HL-60 (cell line): ENCODE measurements around the gene DNAJC18.
"Not testable (repeated sequence)": the region's sequence is repeated elsewhere in the genome, so short reads cannot be mapped to it uniquely, and the experiment has no call there.

ENCODE experiments used
- DNase-seq, 2 experiments: peaks; one replicate each; pipeline ENCODE4 v3.0.0-alpha.2; 2010 to 2020; ENCODE audit warnings: low read depth in 1 of 2, low spot score in 1 of 2
- H3K27ac ChIP-seq: fragments of 250-450 bp; sonication (Bioruptor Pico); replicated peaks from 2 replicates; pipeline ENCODE4 v1.5.1; 2020; ENCODE audit warnings: mild to moderate bottlenecking, moderate library complexity
- H3K27me3 ChIP-seq: fragments of 250-450 bp; sonication (Bioruptor Pico); 2 replicates; pipeline ENCODE4 v1.5.1; 2021; ENCODE audit warnings: mild to moderate bottlenecking, moderate library complexity; ENCODE audit not compliant: insufficient read depth, poor library complexity, severe bottlenecking
- H3K4me3 ChIP-seq: replicated peaks from 2 replicates; pipeline ENCODE4 v1.5.1; 2011; ENCODE audit warnings: mild to moderate bottlenecking, control low read depth, low read length; ENCODE audit not compliant: insufficient read depth
- CTCF ChIP-seq: IDR thresholded peaks from one replicate; pipeline ENCODE4 v1.5.1; 2011; ENCODE audit warnings: low read length, control low read depth, inconsistent platforms; ENCODE audit not compliant: insufficient read depth
- GABPA ChIP-seq: IDR thresholded peaks from 2 replicates; pipeline ENCODE4 v1.6.1; 2012; ENCODE audit warnings: low read depth
- POLR2AphosphoS5 ChIP-seq: IDR thresholded peaks from 2 replicates; pipeline ENCODE4 v1.6.1; 2012; ENCODE audit warnings: low read depth
- REST ChIP-seq: IDR thresholded peaks from 2 replicates; pipeline ENCODE4 v1.6.1; 2012; ENCODE audit warnings: low read depth; ENCODE audit not compliant: insufficient replicate concordance
- SPI1 ChIP-seq: IDR thresholded peaks from 2 replicates; pipeline ENCODE4 v1.6.1; 2012; ENCODE audit warnings: low read depth, mild to moderate bottlenecking, borderline replicate concordance

The DNAJC18 gene

GRCh38 chr5:139387611-139388197, 51.6 kb downstream of the DNAJC18 start:
- Histone ChIP-seq H3K4me3 (peak overlapping the region; percentile 12), H3K27ac (peak overlapping the region; percentile 87), H3K27me3 (no peaks in the 10 kb centered on the region)
- TF ChIP-seq GABPA: no peak
- no peak for TF ChIP-seq REST
- TF ChIP-seq CTCF: no peak
- TF ChIP-seq SPI1: no peak
- no peak for TF ChIP-seq POLR2AphosphoS5
- DNase-seq: no peak

- H3K27ac ChIP-seq: peak overlapping the region; percentile 87
- H3K27me3 ChIP-seq, DNase-seq, H3K4me3 ChIP-seq: not testable (repeated sequence)
Measured at GRCh38 chr5:139386956-139387355, 52.4 kb downstream of the DNAJC18 start.

GRCh38 chr5:139386050-139386438, 53.3 kb downstream of the DNAJC18 start:
- TF ChIP-seq GABPA (no peak), REST (no peak), POLR2AphosphoS5 (peak; percentile 30; the same call in 1 of the 2 replicates), SPI1 (no peak), CTCF (no peak)
- peak; percentile 76 to 81 for DNase-seq
- Histone ChIP-seq H3K27me3 (no peaks in the 10 kb centered on the region), H3K27ac (peak overlapping the region; percentile 87), H3K4me3 (no peak overlapping the region)

- TF ChIP-seq SPI1: no peak
- no peak for TF ChIP-seq POLR2AphosphoS5
- TF ChIP-seq REST: no peak
- TF ChIP-seq CTCF: no peak
- no peak for TF ChIP-seq GABPA
- peak in 1 of 2 experiments; percentile 44 for DNase-seq
- Histone ChIP-seq H3K27me3 (no peaks in the 10 kb centered on the region), H3K27ac (peak overlapping the region; percentile 87), H3K4me3 (no peak overlapping the region)
Measured at GRCh38 chr5:139385061-139386049, 54.0 kb downstream of the DNAJC18 start.
